ENCODE data around the gene RSRC1.

Gene RSRC1

DNA sequence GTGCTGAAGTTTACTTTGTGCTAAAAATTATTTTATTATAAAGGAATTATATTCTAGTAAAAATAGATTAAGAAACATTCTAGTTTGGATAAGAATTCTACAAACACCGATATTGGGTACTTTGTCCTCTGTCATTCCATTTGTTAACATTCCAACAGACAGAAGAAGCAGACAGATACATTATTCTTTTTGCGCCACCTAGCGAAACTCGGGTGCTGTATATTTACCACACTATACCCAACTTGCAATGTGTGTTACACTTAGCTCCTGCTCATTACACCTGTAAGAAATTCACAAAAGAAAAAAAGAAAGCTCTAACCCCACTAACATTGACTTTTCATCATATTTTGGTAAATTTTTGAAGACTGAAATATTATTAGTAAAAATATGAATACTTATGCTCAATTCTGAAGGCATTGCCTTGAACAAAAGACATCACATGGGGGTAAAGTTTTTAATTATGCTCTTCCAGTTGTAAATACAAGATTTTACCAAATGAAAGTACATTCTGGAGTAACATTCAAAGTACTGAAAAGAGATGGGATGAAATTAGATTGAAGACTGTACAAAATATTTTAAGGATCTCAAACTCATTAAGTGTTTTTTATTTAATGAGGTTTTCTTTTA is 324.6 kb downstream of the RSRC1 start:
- WGBS (ENCODE audit: extremely low coverage, insufficient coverage, insufficient read length): no CpG with 5 or more reads among the region's 4 CpGs
- peak; percentile 61 to 90 for DNase-seq
- Histone ChIP-seq H2BK12ac (ENCODE audit: low read length) (no peak overlapping the region), H3K4me3 (ENCODE audit: low read depth, low read length) (no peak overlapping the region), H3K27me3 (ENCODE audit: insufficient read depth, low read length) (no peaks in the 10 kb centered on the region), H3K79me1 (ENCODE audit: low read length) (no peaks in the 10 kb centered on the region), H3K4me2 (ENCODE audit: low read length) (no peak overlapping the region), H3K79me2 (ENCODE audit: control insufficient read depth, insufficient read depth, low read length, poor library complexity) (no peaks in the 10 kb centered on the region), H2AK5ac (ENCODE audit: low read length) (no peak overlapping the region), H4K91ac (ENCODE audit: low read depth, low read length) (no peak overlapping the region), H3K9ac (ENCODE audit: low read length) (no peak overlapping the region), H2AFZ (ENCODE audit: insufficient read depth, low read length, poor library complexity) (no peak overlapping the region), H3K27ac (ENCODE audit: low read depth, low read length) (no peak overlapping the region), H3K9me3 (ENCODE audit: insufficient read depth, low read depth, low read length) (no peaks in the 10 kb centered on the region), H3K23ac (ENCODE audit: low read length) (no peak overlapping the region), H2BK120ac (ENCODE audit: insufficient read depth, low read length, poor library complexity) (no peak overlapping the region), H3K4ac (ENCODE audit: low read depth, low read length) (no peak overlapping the region), H4K8ac (ENCODE audit: low read depth, low read length) (no peak overlapping the region), H3K18ac (ENCODE audit: low read length) (no peak overlapping the region), H2BK5ac (ENCODE audit: low read depth, low read length, poor library complexity) (no peak overlapping the region), H4K12ac (ENCODE audit: low read depth, low read length) (no peak overlapping the region), H3K36me3 (ENCODE audit: control insufficient read depth in 1 of 2, insufficient read depth in 2 of 2, low read length in 2 of 2) (no peaks in the 10 kb centered on the region), H3K14ac (ENCODE audit: low read length) (no peak overlapping the region), H3K4me1 (ENCODE audit: control insufficient read depth in 1 of 2, insufficient read depth in 2 of 2, low read length in 2 of 2) (no peaks in the 10 kb centered on the region)

DNA sequence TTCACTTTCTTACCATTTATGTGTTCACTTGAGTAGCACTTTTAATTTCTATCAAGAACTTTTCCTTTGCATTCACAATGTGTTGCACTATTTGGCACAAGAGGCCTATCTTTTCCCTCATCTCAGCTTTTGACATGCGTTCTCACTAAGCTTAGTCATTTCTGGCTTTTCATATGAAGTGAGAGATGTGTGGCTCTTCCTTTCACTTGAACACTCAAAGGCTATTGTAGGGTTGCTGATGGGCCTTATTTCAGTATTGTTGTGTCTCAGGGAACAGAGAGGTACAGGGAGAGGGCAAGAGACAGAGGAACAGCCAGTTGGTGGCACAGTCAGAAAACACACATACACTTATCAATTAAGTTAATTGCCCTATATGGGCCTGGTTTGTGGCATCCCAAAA is 333.7 kb downstream of the RSRC1 start:
- no peak overlapping the region for H4K12ac ChIP-seq (ENCODE audit: low read depth, low read length)
- no peak overlapping the region for H4K91ac ChIP-seq (ENCODE audit: low read depth, low read length)
- H3K4me2 ChIP-seq (ENCODE audit: low read length): no peak overlapping the region
- H4K8ac ChIP-seq (ENCODE audit: low read depth, low read length): no peak overlapping the region
- H3K14ac ChIP-seq (ENCODE audit: low read length): no peak overlapping the region
- H3K4me1 ChIP-seq (ENCODE audit: control insufficient read depth in 1 of 2, insufficient read depth in 2 of 2, low read length in 2 of 2): no peaks in the 10 kb centered on the region
- H3K36me3 ChIP-seq (ENCODE audit: control insufficient read depth in 1 of 2, insufficient read depth in 2 of 2, low read length in 2 of 2): no peaks in the 10 kb centered on the region
- DNase-seq: no peak
- no peaks in the 10 kb centered on the region for H3K27me3 ChIP-seq (ENCODE audit: insufficient read depth, low read length)
- H2AK5ac ChIP-seq (ENCODE audit: low read length): no peak overlapping the region
- no peak overlapping the region for H3K4me3 ChIP-seq (ENCODE audit: low read depth, low read length)
- H2BK120ac ChIP-seq (ENCODE audit: insufficient read depth, low read length, poor library complexity): no peak overlapping the region
- no peak overlapping the region for H3K18ac ChIP-seq (ENCODE audit: low read length)
- no peak overlapping the region for H2BK5ac ChIP-seq (ENCODE audit: low read depth, low read length, poor library complexity)
- H3K9me3 ChIP-seq (ENCODE audit: insufficient read depth, low read depth, low read length): no peaks in the 10 kb centered on the region
- no peak overlapping the region for H3K27ac ChIP-seq (ENCODE audit: low read depth, low read length)
- no peak overlapping the region for H2AFZ ChIP-seq (ENCODE audit: insufficient read depth, low read length, poor library complexity)
- no peak overlapping the region for H3K23ac ChIP-seq (ENCODE audit: low read length)
- WGBS (ENCODE audit: extremely low coverage, insufficient coverage, insufficient read length): no CpG with 5 or more reads among the region's 1 CpG
- no peak overlapping the region for H3K9ac ChIP-seq (ENCODE audit: low read length)
- no peaks in the 10 kb centered on the region for H3K79me1 ChIP-seq (ENCODE audit: low read length)
- no peak overlapping the region for H2BK12ac ChIP-seq (ENCODE audit: low read length)
- H3K79me2 ChIP-seq (ENCODE audit: control insufficient read depth, insufficient read depth, low read length, poor library complexity): no peaks in the 10 kb centered on the region
- no peak overlapping the region for H3K4ac ChIP-seq (ENCODE audit: low read depth, low read length)

DNA sequence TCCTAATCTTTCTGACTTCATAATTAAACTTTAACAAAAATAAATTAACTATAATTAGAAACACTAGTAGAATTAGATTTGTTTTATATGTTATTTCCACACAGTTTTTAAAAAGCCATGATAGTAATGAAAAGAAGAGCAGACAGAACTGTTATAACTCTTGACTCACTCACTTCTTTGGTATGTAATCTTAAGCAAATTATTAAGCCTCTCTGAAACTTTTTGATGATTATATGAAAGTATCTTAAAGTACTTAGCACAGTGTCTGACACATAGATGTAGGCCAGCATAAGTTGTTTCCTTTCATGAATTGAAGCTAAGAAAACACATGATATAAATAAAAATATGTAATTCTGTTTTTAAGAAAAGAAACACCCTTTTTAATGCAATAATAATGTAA is 337.5 kb downstream of the RSRC1 start:
- Histone ChIP-seq H2BK5ac (ENCODE audit: low read depth, low read length, poor library complexity) (no peak overlapping the region), H2AK5ac (ENCODE audit: low read length) (no peak overlapping the region), H4K8ac (ENCODE audit: low read depth, low read length) (no peak overlapping the region), H4K91ac (ENCODE audit: low read depth, low read length) (no peak overlapping the region), H3K23ac (ENCODE audit: low read length) (no peak overlapping the region), H3K9ac (ENCODE audit: low read length) (no peak overlapping the region), H3K4me2 (ENCODE audit: low read length) (no peak overlapping the region), H4K12ac (ENCODE audit: low read depth, low read length) (no peak overlapping the region), H3K4ac (ENCODE audit: low read depth, low read length) (no peak overlapping the region), H2BK120ac (ENCODE audit: insufficient read depth, low read length, poor library complexity) (no peak overlapping the region), H3K36me3 (ENCODE audit: control insufficient read depth in 1 of 2, insufficient read depth in 2 of 2, low read length in 2 of 2) (no peaks in the 10 kb centered on the region), H3K14ac (ENCODE audit: low read length) (no peak overlapping the region), H3K9me3 (ENCODE audit: insufficient read depth, low read depth, low read length) (no peaks in the 10 kb centered on the region), H3K4me3 (ENCODE audit: low read depth, low read length) (no peak overlapping the region), H3K27ac (ENCODE audit: low read depth, low read length) (no peak overlapping the region), H3K4me1 (ENCODE audit: control insufficient read depth in 1 of 2, insufficient read depth in 2 of 2, low read length in 2 of 2) (no peaks in the 10 kb centered on the region), H2BK12ac (ENCODE audit: low read length) (no peak overlapping the region), H3K79me2 (ENCODE audit: control insufficient read depth, insufficient read depth, low read length, poor library complexity) (no peaks in the 10 kb centered on the region), H3K18ac (ENCODE audit: low read length) (no peak overlapping the region), H3K79me1 (ENCODE audit: low read length) (no peaks in the 10 kb centered on the region), H3K27me3 (ENCODE audit: insufficient read depth, low read length) (no peaks in the 10 kb centered on the region), H2AFZ (ENCODE audit: insufficient read depth, low read length, poor library complexity) (no peak overlapping the region)
- no peak for DNase-seq

DNA sequence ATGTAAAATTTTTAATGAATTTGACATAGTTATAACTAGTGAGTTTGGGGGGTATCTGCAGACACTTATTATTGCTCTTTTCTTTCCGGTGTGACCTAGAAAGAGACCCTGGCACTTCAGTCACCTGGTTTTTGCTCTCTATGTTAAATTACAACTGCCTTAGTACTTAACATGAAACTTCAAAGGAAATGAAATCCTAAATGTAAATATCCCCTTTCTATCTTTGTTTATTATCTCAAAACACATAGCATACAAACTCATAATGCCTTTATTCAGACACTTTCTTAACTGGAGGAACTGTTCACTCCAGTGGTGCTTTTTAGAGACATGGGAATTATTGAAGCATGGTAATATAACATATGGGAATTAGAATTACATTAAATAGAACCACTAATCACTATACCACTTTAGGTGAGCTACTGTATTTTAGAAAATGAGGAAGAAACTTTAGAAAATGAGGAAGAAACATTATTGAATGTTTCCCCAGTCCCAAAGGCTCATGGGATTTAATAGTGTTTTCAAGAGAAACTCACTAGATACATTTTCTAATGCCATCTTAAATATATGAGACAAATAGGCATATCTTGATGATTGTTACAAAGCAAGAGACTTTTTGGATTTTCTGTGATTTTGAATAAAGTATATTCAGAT is 341.6 kb downstream of the RSRC1 start:
- no peak overlapping the region for H4K91ac ChIP-seq (ENCODE audit: low read depth, low read length)
- no peak overlapping the region for H3K4ac ChIP-seq (ENCODE audit: low read depth, low read length)
- H3K4me1 ChIP-seq (ENCODE audit: control insufficient read depth in 1 of 2, insufficient read depth in 2 of 2, low read length in 2 of 2): no peaks in the 10 kb centered on the region
- no peak overlapping the region for H4K12ac ChIP-seq (ENCODE audit: low read depth, low read length)
- H2BK12ac ChIP-seq (ENCODE audit: low read length): no peak overlapping the region
- H3K79me2 ChIP-seq (ENCODE audit: control insufficient read depth, insufficient read depth, low read length, poor library complexity): no peaks in the 10 kb centered on the region
- no peak overlapping the region for H3K14ac ChIP-seq (ENCODE audit: low read length)
- no peak overlapping the region for H3K18ac ChIP-seq (ENCODE audit: low read length)
- no peaks in the 10 kb centered on the region for H3K27me3 ChIP-seq (ENCODE audit: insufficient read depth, low read length)
- H3K4me2 ChIP-seq (ENCODE audit: low read length): no peak overlapping the region
- H3K79me1 ChIP-seq (ENCODE audit: low read length): no peaks in the 10 kb centered on the region
- H3K9me3 ChIP-seq (ENCODE audit: insufficient read depth, low read depth, low read length): no peaks in the 10 kb centered on the region
- no peak overlapping the region for H2BK5ac ChIP-seq (ENCODE audit: low read depth, low read length, poor library complexity)
- no peak overlapping the region for H2AFZ ChIP-seq (ENCODE audit: insufficient read depth, low read length, poor library complexity)
- H3K27ac ChIP-seq (ENCODE audit: low read depth, low read length): no peak overlapping the region
- no peak overlapping the region for H3K9ac ChIP-seq (ENCODE audit: low read length)
- no peak overlapping the region for H2BK120ac ChIP-seq (ENCODE audit: insufficient read depth, low read length, poor library complexity)
- H3K4me3 ChIP-seq (ENCODE audit: low read depth, low read length): no peak overlapping the region
- no peak for DNase-seq
- no peaks in the 10 kb centered on the region for H3K36me3 ChIP-seq (ENCODE audit: control insufficient read depth in 1 of 2, insufficient read depth in 2 of 2, low read length in 2 of 2)
- H2AK5ac ChIP-seq (ENCODE audit: low read length): no peak overlapping the region
- H4K8ac ChIP-seq (ENCODE audit: low read depth, low read length): no peak overlapping the region
- no CpG with 5 or more reads among the region's 1 CpG for WGBS (ENCODE audit: extremely low coverage, insufficient coverage, insufficient read length)
- H3K23ac ChIP-seq (ENCODE audit: low read length): no peak overlapping the region

Measured in trophoblast cell (in vitro differentiated cells and primary cell).